Measurements from ENCODE around the gene GSTM5. TPM values are rescaled to one million over a fixed set of nuclear protein-coding genes. Genes with fewer than 3 reads are reported as not detected.
"Not testable (repeated sequence)": the region's sequence is repeated elsewhere in the genome, so short reads cannot be mapped to it uniquely, and the experiment has no call there.

Gene GSTM5
- total RNA-seq, 1 donor from 2014 or later, result 18.1 TPM

- no peak for ATAC-seq
- H3K4me1 ChIP-seq, result no peaks in the 10 kb centered on the region
- H3K36me3 ChIP-seq, result no peaks in the 10 kb centered on the region
- H3K27ac ChIP-seq, result no peak overlapping the region
- H3K9me3 ChIP-seq, result no peaks in the 10 kb centered on the region
- no peak for DNase-seq
- no peaks in the 10 kb centered on the region for H3K27me3 ChIP-seq
- intact Hi-C loops (cut with DNase I), result no loop called here
- H3K4me3 ChIP-seq, result no peak overlapping the region
- no peak for TF ChIP-seq CTCF (IDR thresholded peaks at IDR 0.05)
These were observed 21.3 kb downstream of the GSTM5 start for GRCh38 chr1:109733236-109733870.

- Histone ChIP-seq H3K27me3 (no peaks in the 10 kb centered on the region), H3K4me3 (peak overlapping the region; percentile 77), H3K4me1 (peaks cover 8% of the 10 kb centered on the region), H3K27ac (peak overlapping the region; percentile 67), H3K36me3 (no peaks in the 10 kb centered on the region), H3K9me3 (no peaks in the 10 kb centered on the region)
- DNase-seq (peak; percentile 88), ATAC-seq (peak; percentile 98)
- TF ChIP-seq CTCF (IDR thresholded peaks at IDR 0.05), result no peak
- intact Hi-C loops (cut with DNase I), result no loop called here
These were observed 27.9 kb downstream of the GSTM5 start for GRCh38 chr1:109739738-109740614.

- Histone ChIP-seq H3K9me3 (no peaks in the 10 kb centered on the region), H3K4me1 (peaks cover 8% of the 10 kb centered on the region), H3K36me3 (no peaks in the 10 kb centered on the region), H3K27me3 (no peaks in the 10 kb centered on the region), H3K4me3 (peak within 1 kb of the TSS; percentile 77), H3K27ac (peak within 1 kb of the TSS; percentile 67)
- no peak for TF ChIP-seq CTCF (IDR thresholded peaks at IDR 0.05)
- DNase-seq, result no peak
- intact Hi-C loops (cut with DNase I), result no loop called here
- no peak for ATAC-seq
These were observed 28.7 kb downstream of the GSTM5 start, which contains the start of gene GSTM3 for GRCh38 chr1:109740615-109741373. Gene GSTM3 (minus strand): TSS chr1:109741038. CDS start chr1:109740287, 751 bp downstream.

GRCh38 chr1:109748311-109748710 is 36.3 kb downstream of the GSTM5 start:
- H3K36me3 ChIP-seq; H3K27me3 ChIP-seq; H3K9me3 ChIP-seq; DNase-seq; H3K4me3 ChIP-seq; intact Hi-C loops (cut with DNase I); ATAC-seq; H3K4me1 ChIP-seq; H3K27ac ChIP-seq: not testable (repeated sequence)

GRCh38 chr1:109749221-109749620 is 37.2 kb downstream of the GSTM5 start:
- no peak for TF ChIP-seq CTCF (IDR thresholded peaks at IDR 0.05)
- Histone ChIP-seq H3K9me3 (no peaks in the 10 kb centered on the region), H3K4me1 (no peaks in the 10 kb centered on the region), H3K4me3 (no peak overlapping the region), H3K27me3 (no peaks in the 10 kb centered on the region), H3K27ac (no peak overlapping the region), H3K36me3 (no peaks in the 10 kb centered on the region)
- ATAC-seq (no peak), DNase-seq (no peak)
- intact Hi-C loops (cut with DNase I), result no loop called here
